B cell (primary cell): ENCODE measurements around the gene SAMSN1. TPM values are rescaled to one million over a fixed set of nuclear protein-coding genes. Genes with fewer than 3 reads are reported as not detected.
A peak's percentile ranks its signal among the peaks of the same experiment; 100 is the strongest.

ENCODE experiments used
- ATAC-seq: fragments of 200-7000 bp; cut with Tn5 transposase; one replicate; pipeline ENCODE4 v1.10.0; 2021; ENCODE audit warnings: low read depth, mild to moderate bottlenecking, moderate number of reproducible peaks, moderate library complexity
- CTCF ChIA-PET: fragments of 350-600 bp; sonication (Branson Sonifier 250); formaldehyde crosslinking; loops from one replicate; lab custom pipeline; 2021; ENCODE audit warnings: antibody characterized with exemption, inconsistent platforms; lab: Charles Lee
- POLR2A ChIA-PET: fragments of 350-600 bp; sonication (Branson Sonifier 250); formaldehyde crosslinking; loops from one replicate; lab custom pipeline; 2021; ENCODE audit warnings: antibody characterized with exemption; lab: Charles Lee
- DNase-seq: peaks from one replicate; pipeline ENCODE4 v3.0.0; 2013
- H2AFZ ChIP-seq: 2 replicates; pipeline ENCODE4 v1.6.1; 2012; ENCODE audit warnings: mild to moderate bottlenecking, low read depth, low read length; ENCODE audit not compliant: insufficient read depth, poor library complexity, severe bottlenecking
- H3K27ac ChIP-seq, 2 donors: 1 replicate in 1 of 2; 2 replicates in 1 of 2; pipeline ENCODE4 v1.5.1; 2012 to 2013; ENCODE audit warnings: low read length in 2 of 2, mild to moderate bottlenecking in 2 of 2, moderate library complexity in 1 of 2
- H3K27me3 ChIP-seq, 4 experiments: fragments of 200-600 bp in 1 of 4; sonication (generic) in 1 of 4; replicated peaks in 1 of 4; 1 replicate in 2 of 4; 2 replicates in 2 of 4; pipeline versions ENCODE4 v1.6.1 to v1.7.0; 2013 to 2016; ENCODE audit warnings: low read length in 3 of 4, mild to moderate bottlenecking in 2 of 4, mixed read lengths in 1 of 4, moderate library complexity in 1 of 4; ENCODE audit not compliant: insufficient read depth in 4 of 4, control insufficient read depth in 3 of 4; ENCODE audit errors: control extremely low read depth in 1 of 4
- H3K36me3 ChIP-seq, 2 experiments: replicated peaks in 1 of 2; 1 replicate in 1 of 2; 2 replicates in 1 of 2; pipeline versions ENCODE4 v1.6.1 to v1.7.1; 2013; ENCODE audit warnings: low read length in 1 of 2; ENCODE audit not compliant: insufficient read depth in 2 of 2, control insufficient read depth in 1 of 2; ENCODE audit errors: control extremely low read depth in 1 of 2, extremely low read depth in 1 of 2
- H3K4me1 ChIP-seq, 2 donors: fragments of 200-600 bp in 1 of 2; sonication (generic) in 1 of 2; 1 replicate in 1 of 2; 2 replicates in 1 of 2; pipeline versions ENCODE4 v1.5.1 to v1.6.1; 2013 to 2017; ENCODE audit warnings: low read length in 2 of 2; ENCODE audit not compliant: control insufficient read depth in 2 of 2, insufficient read depth in 2 of 2
- H3K4me2 ChIP-seq: replicated peaks from 2 replicates; pipeline ENCODE3; 2012; ENCODE audit warnings: mild to moderate bottlenecking, low read depth, low read length; ENCODE audit not compliant: poor library complexity, severe bottlenecking
- H3K4me3 ChIP-seq, 5 experiments: fragments of 200-600 bp in 1 of 5; sonication (generic) in 1 of 5; 1 replicate in 3 of 5; 2 replicates in 2 of 5; pipeline versions ENCODE4 v1.5.1 to v1.7.0; 2011 to 2016; ENCODE audit warnings: low read length in 4 of 5, mild to moderate bottlenecking in 4 of 5, low read depth in 2 of 5, control low read depth in 1 of 5, moderate library complexity in 1 of 5; ENCODE audit not compliant: insufficient read depth in 1 of 5; ENCODE audit errors: control extremely low read depth in 1 of 5, extremely low read depth in 1 of 5
- H3K79me2 ChIP-seq: fragments of 200-600 bp; sonication (generic); one replicate; pipeline ENCODE4 v1.6.0; 2016; ENCODE audit warnings: low read length; ENCODE audit not compliant: control insufficient read depth, insufficient read depth
- H3K9ac ChIP-seq: fragments of 200-600 bp; sonication (generic); 2 replicates; pipeline ENCODE4 v1.6.1; 2017; ENCODE audit warnings: mild to moderate bottlenecking, low read length, moderate library complexity
- H3K9me3 ChIP-seq, 3 donors: one replicate each; pipeline versions ENCODE4 v1.6.1 to v1.7.1; 2013; ENCODE audit warnings: low read length in 2 of 3; ENCODE audit not compliant: control insufficient read depth in 2 of 3, insufficient read depth in 1 of 3; ENCODE audit errors: control extremely low read depth in 1 of 3
- H4K20me1 ChIP-seq: 2 replicates; pipeline ENCODE4 v1.6.0; 2012; ENCODE audit warnings: mild to moderate bottlenecking, low read length; ENCODE audit not compliant: insufficient read depth, control insufficient read depth, poor library complexity, severe bottlenecking
- H3K27ac Mint-ChIP-seq: one replicate; pipeline ENCODE4 v1.8.0; 2021; ENCODE audit warnings: mixed read lengths
- H3K27me3 Mint-ChIP-seq: one replicate; pipeline ENCODE4 v1.8.0; 2021; ENCODE audit warnings: mixed read lengths
- H3K4me1 Mint-ChIP-seq: one replicate; pipeline ENCODE4 v1.8.0; 2021; ENCODE audit warnings: mixed read lengths
- H3K4me3 Mint-ChIP-seq: one replicate; pipeline ENCODE4 v1.8.0; 2021; ENCODE audit warnings: mixed read lengths
- H3K9me3 Mint-ChIP-seq: one replicate; pipeline ENCODE4 v1.8.0; 2022; ENCODE audit warnings: mixed read lengths; ENCODE audit not compliant: insufficient read depth
- CTCF ChIP-seq: fragments of 200-600 bp; IDR thresholded peaks from one replicate; pipeline ENCODE4 v1.8.0; 2022; ENCODE audit warnings: antibody characterized with exemption, mild to moderate bottlenecking
- EZH2 ChIP-seq: IDR thresholded peaks from 2 replicates; pipeline ENCODE4 v1.6.1; 2012; ENCODE audit warnings: borderline replicate concordance, low read depth, mild to moderate bottlenecking, moderate library complexity, low read length; ENCODE audit not compliant: insufficient read depth, poor library complexity, severe bottlenecking
- WGBS: methylation state at CpG from one replicate; pipeline ENCODE4 v1.1.5; 2013; ENCODE audit warnings: missing lambda C conversion rate; ENCODE audit not compliant: insufficient coverage; 5-methylcytosine and 5-hydroxymethylcytosine counted together
- intact Hi-C: fragments of 100-400 bp; cut with micrococcal nuclease; formaldehyde crosslinking; loops from one replicate; pipeline ENCODE4 v1.10.0; 2022
- polyA plus RNA-seq: library from polyadenylated mRNA; depleted of rRNA; stranded (reverse); fragments of >200 nt; gene quantifications from 2 replicates; pipeline ENCODE4 v1.2.3, GENCODE V29; 2012
- total RNA-seq, 2 donors: library from RNA; stranded (reverse); fragments of 120-200 nt in 1 of 2; gene quantifications; 1 replicate in 1 of 2; 2 replicates in 1 of 2; pipeline versions ENCODE4 v1.2.3 to v1.2.4, GENCODE V29; 2013 to 2022

The SAMSN1 gene
- total and polyA plus RNA-seq, 2 donors (not counting 1 experiment from before 2014, with no cell fraction given) = 8.7 to 53.1 TPM

GRCh38 chr21:14560555-14560954 lies 14.4 kb upstream of the SAMSN1 start:
- Histone ChIP-seq H3K27ac (no peak overlapping the region), H4K20me1 (no peaks in the 10 kb centered on the region), H3K4me2 (no peak overlapping the region), H3K27me3 (no peaks in the 10 kb centered on the region), H3K9ac (no peak overlapping the region), H3K4me1 (peaks cover 28 to 30% of the 10 kb centered on the region in 2 donors), H3K79me2 (no peaks in the 10 kb centered on the region), H3K36me3 (no peaks in the 10 kb centered on the region), H2AFZ (peak overlapping the region; percentile 19), H3K9me3 (peaks cover 0 to 6% (median 3%) of the 10 kb centered on the region in 3 donors), H3K4me3 (no peak overlapping the region)
- Mint-ChIP-seq H3K27me3 (no peaks in the 10 kb centered on the region), H3K4me3 (no peak overlapping the region), H3K4me1 (peaks cover 36% of the 10 kb centered on the region), H3K27ac (peak overlapping the region; percentile 22), H3K9me3 (no peaks in the 10 kb centered on the region)
- ChIA-PET CTCF (no interaction called here), POLR2A (no interaction called here)
- intact Hi-C loops = no loop called here
- DNase-seq = no peak
- 100% methylated on average over 2 of the region's 4 CpGs for WGBS
- no peak for ATAC-seq
- TF ChIP-seq CTCF (no peak), EZH2 (no peak)

GRCh38 chr21:14560139-14560538 lies 14.0 kb upstream of the SAMSN1 start:
- peaks cover 0 to 6% (median 3%) of the 10 kb centered on the region in 3 donors for H3K9me3 ChIP-seq
- no peaks in the 10 kb centered on the region for H3K27me3 ChIP-seq
- TF ChIP-seq CTCF (no peak), EZH2 (no peak)
- no peak overlapping the region for H3K4me3 Mint-ChIP-seq
- no peaks in the 10 kb centered on the region for H3K79me2 ChIP-seq
- ATAC-seq (no peak), DNase-seq (no peak)
- peaks cover 39% of the 10 kb centered on the region for H3K4me1 Mint-ChIP-seq
- no peaks in the 10 kb centered on the region for H3K36me3 ChIP-seq
- no peak overlapping the region for H3K27ac ChIP-seq
- no peaks in the 10 kb centered on the region for H3K9me3 Mint-ChIP-seq
- H3K27me3 Mint-ChIP-seq = no peaks in the 10 kb centered on the region
- H3K4me2 ChIP-seq = no peak overlapping the region
- H3K4me3 ChIP-seq = no peak overlapping the region
- intact Hi-C loops = no loop called here
- H3K27ac Mint-ChIP-seq = no peak overlapping the region
- H2AFZ ChIP-seq = peak overlapping the region; percentile 19
- no peak overlapping the region for H3K9ac ChIP-seq
- no peaks in the 10 kb centered on the region for H4K20me1 ChIP-seq
- ChIA-PET POLR2A (no interaction called here), CTCF (no interaction called here)
- peaks cover 33 to 34% of the 10 kb centered on the region in 2 donors for H3K4me1 ChIP-seq
